ENCODE results near the gene TNNC1. TPM values are rescaled to one million over a fixed set of nuclear protein-coding genes. Genes with fewer than 3 reads are reported as not detected.

TNNC1 gene
- total RNA-seq, 1 experiment from 2014 or later = 5.6 TPM

DNA sequence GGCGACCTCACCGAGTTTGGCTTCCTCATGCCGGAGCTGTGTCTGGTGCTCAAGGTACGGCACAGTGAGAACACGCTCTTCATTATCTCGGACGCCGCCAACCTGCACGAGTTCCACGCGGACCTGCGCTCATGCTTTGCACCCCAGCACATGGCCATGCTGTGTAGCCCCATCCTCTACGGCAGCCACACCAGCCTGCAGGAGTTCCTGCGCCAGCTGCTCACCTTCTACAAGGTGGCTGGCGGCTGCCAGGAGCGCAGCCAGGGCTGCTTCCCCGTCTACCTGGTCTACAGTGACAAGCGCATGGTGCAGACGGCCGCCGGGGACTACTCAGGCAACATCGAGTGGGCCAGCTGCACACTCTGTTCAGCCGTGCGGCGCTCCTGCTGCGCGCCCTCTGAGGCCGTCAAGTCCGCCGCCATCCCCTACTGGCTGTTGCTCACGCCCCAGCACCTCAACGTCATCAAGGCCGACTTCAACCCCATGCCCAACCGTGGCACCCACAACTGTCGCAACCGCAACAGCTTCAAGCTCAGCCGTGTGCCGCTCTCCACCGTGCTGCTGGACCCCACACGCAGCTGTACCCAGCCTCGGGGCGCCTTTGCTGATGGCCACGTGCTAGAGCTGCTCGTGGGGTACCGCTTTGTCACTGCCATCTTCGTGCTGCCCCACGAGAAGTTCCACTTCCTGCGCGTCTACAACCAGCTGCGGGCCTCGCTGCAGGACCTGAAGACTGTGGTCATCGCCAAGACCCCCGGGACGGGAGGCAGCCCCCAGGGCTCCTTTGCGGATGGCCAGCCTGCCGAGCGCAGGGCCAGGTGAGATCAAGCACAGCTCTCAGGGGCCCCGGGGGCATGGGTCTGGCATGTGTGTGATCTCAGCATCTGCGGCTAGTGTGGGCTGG is 34.2 kb upstream of the TNNC1 start:
- TF ChIP-seq, protein P1, sequence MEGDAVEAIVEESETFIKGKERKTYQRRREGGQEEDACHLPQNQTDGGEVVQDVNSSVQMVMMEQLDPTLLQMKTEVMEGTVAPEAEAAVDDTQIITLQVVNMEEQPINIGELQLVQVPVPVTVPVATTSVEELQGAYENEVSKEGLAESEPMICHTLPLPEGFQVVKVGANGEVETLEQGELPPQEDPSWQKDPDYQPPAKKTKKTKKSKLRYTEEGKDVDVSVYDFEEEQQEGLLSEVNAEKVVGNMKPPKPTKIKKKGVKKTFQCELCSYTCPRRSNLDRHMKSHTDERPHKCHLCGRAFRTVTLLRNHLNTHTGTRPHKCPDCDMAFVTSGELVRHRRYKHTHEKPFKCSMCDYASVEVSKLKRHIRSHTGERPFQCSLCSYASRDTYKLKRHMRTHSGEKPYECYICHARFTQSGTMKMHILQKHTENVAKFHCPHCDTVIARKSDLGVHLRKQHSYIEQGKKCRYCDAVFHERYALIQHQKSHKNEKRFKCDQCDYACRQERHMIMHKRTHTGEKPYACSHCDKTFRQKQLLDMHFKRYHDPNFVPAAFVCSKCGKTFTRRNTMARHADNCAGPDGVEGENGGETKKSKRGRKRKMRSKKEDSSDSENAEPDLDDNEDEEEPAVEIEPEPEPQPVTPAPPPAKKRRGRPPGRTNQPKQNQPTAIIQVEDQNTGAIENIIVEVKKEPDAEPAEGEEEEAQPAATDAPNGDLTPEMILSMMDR (conservative IDR thresholded peaks at IDR 0.05) = no peak
- H2BK20ac ChIP-seq (ENCODE audit: low read depth, low read length, poor library complexity, severe bottlenecking) = no peak overlapping the region
- DNase-seq = no peak
- H4K5ac ChIP-seq (ENCODE audit: insufficient read length, low read depth, low read length) = no peak overlapping the region
- H4K8ac ChIP-seq (replicated peaks; ENCODE audit: insufficient read length, low read depth, low read length) = no peak overlapping the region
- Mint-ChIP-seq H3K27me3 (ENCODE audit: low read depth) (no peaks in the 10 kb centered on the region), H3K36me3 (ENCODE audit: insufficient read depth in 1 of 3, low read depth in 3 of 3) (peaks cover 25 to 88% (median 87%) of the 10 kb centered on the region in 3 experiments), H3K4me3 (0 out of 5 replicates have a peak overlapping the region, but pooled peaks of 1 of the 2 experiments have one; percentile 20), H3K4me1 (peaks cover 3 to 5% of the 10 kb centered on the region in 2 experiments; a peak in 1 of 4 replicates), H3K9me3 (no peaks in the 10 kb centered on the region), H3K27ac (peak overlapping the region in 1 of 3 experiments; percentile 34; a peak in 2 of 7 replicates)
- H2BK12ac ChIP-seq (ENCODE audit: insufficient read length, low read depth, low read length) = no peak overlapping the region
- no peaks in the 10 kb centered on the region for H4K20me1 ChIP-seq (ENCODE audit: control insufficient read depth, insufficient read depth, insufficient read length)
- H3K9me3 ChIP-seq (ENCODE audit: control insufficient read depth, low read depth, low read length) = no peaks in the 10 kb centered on the region
- no peak overlapping the region for H4K91ac ChIP-seq (ENCODE audit: insufficient read length, low read depth, low read length)
- no peak overlapping the region for H3K4me2 ChIP-seq (ENCODE audit: insufficient read depth, insufficient read length, low read length)
- WGBS (ENCODE audit: extremely low coverage, insufficient read length, low lambda C conversion rate) = no CpG with 5 or more reads among the region's 59 CpGs
- H3T11ph ChIP-seq (ENCODE audit: low read length) = no peak overlapping the region
- H3K14ac ChIP-seq (ENCODE audit: insufficient read depth, low read length) = no peak overlapping the region
- no peaks in the 10 kb centered on the region for H3K79me2 ChIP-seq (ENCODE audit: insufficient read depth, low read length)
- no peaks in the 10 kb centered on the region for H3K4me1 ChIP-seq (ENCODE audit: insufficient read depth, low read length)
- H3K9ac ChIP-seq (ENCODE audit: extremely low read depth, insufficient read length, low read length) = no peak overlapping the region
- no peaks in the 10 kb centered on the region for H3K23me2 ChIP-seq (ENCODE audit: insufficient read length, low read depth, low read length, poor library complexity, severe bottlenecking)
- no peak overlapping the region for H3K23ac ChIP-seq (ENCODE audit: insufficient read length, low read depth, low read length)
- H2BK15ac ChIP-seq (ENCODE audit: low read depth, low read length) = no peak overlapping the region
- no peak overlapping the region for H3K18ac ChIP-seq (ENCODE audit: insufficient read length, low read depth, low read length)
- no peak overlapping the region for H2AFZ ChIP-seq (ENCODE audit: low read length)
- H2AK5ac ChIP-seq (ENCODE audit: insufficient read length, low read length) = no peak overlapping the region
- H2BK120ac ChIP-seq (ENCODE audit: low read depth, low read length, poor library complexity, severe bottlenecking) = no peak overlapping the region
- no peak overlapping the region for H2BK5ac ChIP-seq (ENCODE audit: insufficient read length, low read length)
- no peak overlapping the region for H3K56ac ChIP-seq (ENCODE audit: insufficient read length, low read depth, low read length)
- no peak overlapping the region for H3K4ac ChIP-seq (ENCODE audit: low read depth, low read length)
- no peak overlapping the region for H3K27ac ChIP-seq (ENCODE audit: insufficient read length, low read depth, low read length)
- no peaks in the 10 kb centered on the region for H3K27me3 ChIP-seq (ENCODE audit: insufficient read depth, low read length)
- no peaks in the 10 kb centered on the region for H3K79me1 ChIP-seq (ENCODE audit: insufficient read depth, low read depth, low read length, poor library complexity, severe bottlenecking)
